OCI-LY3 (cell line): ENCODE measurements around the gene NRXN2.

Source experiments
- H2AFZ ChIP-seq: fragments of 200-600, 300-600 bp; shearing (Covaris generic); 2 replicates; pipeline ENCODE4 v1.6.0; 2014; ENCODE audit warnings: antibody characterized with exemption, low read depth, low read length
- H3K27ac ChIP-seq: fragments of 200-600, 300-600 bp; sonication (generic); 2 replicates; pipeline ENCODE4 v1.5.1; 2014; ENCODE audit warnings: mild to moderate bottlenecking, low read length, moderate library complexity, mixed read lengths
- H3K27me3 ChIP-seq: fragments of 200-600, 300-600 bp; sonication (generic); 2 replicates; pipeline ENCODE4 v1.6.1; 2014; ENCODE audit warnings: low read depth, low read length, mixed read lengths
- H3K36me3 ChIP-seq: fragments of 200-600, 300-600 bp; sonication (generic); replicated peaks from 2 replicates; pipeline ENCODE3; 2014; ENCODE audit warnings: low read depth, low read length, mixed read lengths
- H3K4me1 ChIP-seq: fragments of 300-600, 200-600 bp; sonication (generic); 2 replicates; pipeline ENCODE4 v1.6.1; 2014; ENCODE audit warnings: low read length, mixed read lengths
- H3K4me2 ChIP-seq: fragments of 200-600, 300-600 bp; sonication (generic); 2 replicates; pipeline ENCODE4 v1.6.1; 2014; ENCODE audit warnings: low read length, mixed read lengths
- H3K4me3 ChIP-seq: fragments of 300-600, 200-600 bp; sonication (generic); 2 replicates; pipeline ENCODE4 v1.5.1; 2014; ENCODE audit warnings: antibody characterized with exemption, mild to moderate bottlenecking, low read length, moderate library complexity
- H3K79me2 ChIP-seq: fragments of 300-600, 200-600 bp; shearing (Covaris generic); 2 replicates; pipeline ENCODE4 v1.6.1; 2014; ENCODE audit warnings: mild to moderate bottlenecking, low read length, mixed read lengths
- H3K9ac ChIP-seq: fragments of 300-600, 200-600 bp; shearing (Covaris generic); 2 replicates; pipeline ENCODE4 v1.6.0; 2014; ENCODE audit warnings: mild to moderate bottlenecking, low read length, moderate library complexity
- H3K9me3 ChIP-seq: fragments of 200-600, 300-600 bp; shearing (Covaris generic); 2 replicates; pipeline ENCODE4 v1.6.1; 2014; ENCODE audit warnings: low read length, mixed read lengths; ENCODE audit not compliant: insufficient read depth
- H4K20me1 ChIP-seq: fragments of 200-600, 300-600 bp; sonication (generic); 2 replicates; pipeline ENCODE4 v1.6.1; 2016; ENCODE audit warnings: low read length, mixed read lengths; ENCODE audit not compliant: insufficient read depth
- CTCF ChIP-seq: fragments of 200-600, 300-600 bp; sonication (generic); IDR thresholded peaks from 2 replicates; pipeline ENCODE4 v1.5.1; 2014; ENCODE audit warnings: antibody characterized with exemption, low read length, low read depth
- EZH2phosphoT487 ChIP-seq: fragments of 200-600 bp; shearing (Covaris generic); IDR thresholded peaks from 2 replicates; pipeline ENCODE4 v1.6.1; 2018; ENCODE audit warnings: antibody characterized with exemption, mixed run types, low read depth

The NRXN2 gene

GRCh38 chr11:64697663-64698375, 25.2 kb downstream of the NRXN2 start:
- Histone ChIP-seq H3K27me3 (peaks cover 5% of the 10 kb centered on the region; the same call in 1 of the 2 replicates), H3K4me1 (peaks cover 16% of the 10 kb centered on the region), H3K4me2 (no peak overlapping the region), H3K27ac (no peak overlapping the region), H3K9ac (no peak overlapping the region), H3K36me3 (no peaks in the 10 kb centered on the region), H3K79me2 (no peaks in the 10 kb centered on the region), H3K4me3 (no peak overlapping the region), H3K9me3 (no peaks in the 10 kb centered on the region), H4K20me1 (no peaks in the 10 kb centered on the region), H2AFZ (no peak overlapping the region)
- TF ChIP-seq EZH2phosphoT487: no peak
- no peak for TF ChIP-seq CTCF

GRCh38 chr11:64696045-64696444, 27.0 kb downstream of the NRXN2 start:
- Histone ChIP-seq H3K4me3 (no peak overlapping the region), H3K9ac (no peak overlapping the region), H3K4me1 (peaks cover 19% of the 10 kb centered on the region), H2AFZ (no peak overlapping the region), H3K79me2 (no peaks in the 10 kb centered on the region), H3K9me3 (no peaks in the 10 kb centered on the region), H3K36me3 (no peaks in the 10 kb centered on the region), H3K27ac (no peak overlapping the region), H3K4me2 (no peak overlapping the region), H3K27me3 (peaks cover 5% of the 10 kb centered on the region; the same call in 1 of the 2 replicates), H4K20me1 (no peaks in the 10 kb centered on the region)
- no peak for TF ChIP-seq CTCF
- no peak for TF ChIP-seq EZH2phosphoT487

GRCh38 chr11:64695548-64695947, 27.4 kb downstream of the NRXN2 start:
- Histone ChIP-seq H2AFZ (no peak overlapping the region), H3K79me2 (no peaks in the 10 kb centered on the region), H3K9ac (no peak overlapping the region), H3K4me3 (no peak overlapping the region), H3K27ac (no peak overlapping the region), H4K20me1 (no peaks in the 10 kb centered on the region), H3K9me3 (no peaks in the 10 kb centered on the region), H3K4me1 (peaks cover 19% of the 10 kb centered on the region), H3K27me3 (peaks cover 5% of the 10 kb centered on the region; the same call in 1 of the 2 replicates), H3K4me2 (no peak overlapping the region), H3K36me3 (no peaks in the 10 kb centered on the region)
- no peak for TF ChIP-seq CTCF

GRCh38 chr11:64694821-64695365, 28.1 kb downstream of the NRXN2 start:
- no peaks in the 10 kb centered on the region for H3K36me3 ChIP-seq
- H2AFZ ChIP-seq: peak overlapping the region; percentile 15; the same call in 1 of the 2 replicates
- no peak overlapping the region for H3K4me3 ChIP-seq
- peaks cover 5% of the 10 kb centered on the region; the same call in 1 of the 2 replicates for H3K27me3 ChIP-seq
- H3K4me2 ChIP-seq: peak overlapping the region; percentile 41
- no peaks in the 10 kb centered on the region for H3K9me3 ChIP-seq
- H3K9ac ChIP-seq: no peak overlapping the region
- TF ChIP-seq CTCF (no peak), EZH2phosphoT487 (no peak)
- H4K20me1 ChIP-seq: no peaks in the 10 kb centered on the region
- H3K27ac ChIP-seq: no peak overlapping the region
- peaks cover 19% of the 10 kb centered on the region for H3K4me1 ChIP-seq
- H3K79me2 ChIP-seq: no peaks in the 10 kb centered on the region
